Stimulated activated naive CD8-positive, alpha-beta T cell treated with anti-CD3 and anti-CD28 coated beads, Interleukin-15, amount 100 ng/mL, for 72 hours (primary cell): ENCODE results near the gene STAB1.

Source experiments
- ATAC-seq: fragments of 150-1000 bp; cut with Tn5 transposase; 2 replicates; pipeline ENCODE4 v1.10.0; 2021; ENCODE audit warnings: mild to moderate bottlenecking, moderate library complexity
- DNase-seq, 2 donors: peaks; one replicate each; pipeline ENCODE4 v3.0.0; 2021 to 2022
- H3K27ac Mint-ChIP-seq, 2 donors: one replicate each; pipeline ENCODE4 v1.8.0; 2022; ENCODE audit warnings: mild to moderate bottlenecking in 2 of 2, mixed read lengths in 2 of 2, moderate library complexity in 2 of 2
- H3K27me3 Mint-ChIP-seq: one replicate; pipeline ENCODE4 v1.8.0; 2022; ENCODE audit warnings: mixed read lengths
- H3K4me1 Mint-ChIP-seq: one replicate; pipeline ENCODE4 v1.8.0; 2022; ENCODE audit warnings: mild to moderate bottlenecking, mixed read lengths
- H3K4me3 Mint-ChIP-seq, 2 donors: one replicate each; pipeline ENCODE4 v1.8.0; 2022; ENCODE audit warnings: mild to moderate bottlenecking in 2 of 2, mixed read lengths in 2 of 2, moderate library complexity in 1 of 2
- H3K9me3 Mint-ChIP-seq, 2 donors: one replicate each; pipeline ENCODE4 v1.8.0; 2022; ENCODE audit warnings: mixed read lengths in 2 of 2

STAB1 gene

GRCh38 chr3:52494886-52495495 lies at the start of gene STAB1:
Gene STAB1, plus strand, starts transcription at chr3:52495338. Its CDS starts 76 bp downstream, at chr3:52495414.
- H3K9me3 Mint-ChIP-seq = no peaks in the 10 kb centered on the region
- H3K27me3 Mint-ChIP-seq = peaks cover 16% of the 10 kb centered on the region
- peaks cover 22% of the 10 kb centered on the region for H3K4me1 Mint-ChIP-seq
- DNase-seq = no peak
- ATAC-seq = no peak
- no peak within 1 kb of the TSS for H3K4me3 Mint-ChIP-seq
- peak within 1 kb of the TSS; percentile 20 to 85 for H3K27ac Mint-ChIP-seq

- Mint-ChIP-seq H3K9me3 (no peaks in the 10 kb centered on the region), H3K4me1 (peaks cover 18% of the 10 kb centered on the region), H3K27ac (no peak overlapping the region), H3K27me3 (no peaks in the 10 kb centered on the region), H3K4me3 (no peak overlapping the region)
- DNase-seq (no peak), ATAC-seq (no peak)
These were observed 49.1 kb upstream of the STAB1 start for GRCh38 chr3:52446042-52446441.

GRCh38 chr3:52446631-52447511 lies 48.3 kb upstream of the STAB1 start:
- H3K27me3 Mint-ChIP-seq = no peaks in the 10 kb centered on the region
- peak; percentile 73 to 74 for DNase-seq
- peak overlapping the region in 1 of 2 donors; percentile 23 for H3K27ac Mint-ChIP-seq
- peak; percentile 65 for ATAC-seq
- H3K4me3 Mint-ChIP-seq = no peak overlapping the region
- H3K9me3 Mint-ChIP-seq = no peaks in the 10 kb centered on the region
- H3K4me1 Mint-ChIP-seq = peaks cover 18% of the 10 kb centered on the region

- peak overlapping the region in 1 of 2 donors; percentile 23 for H3K27ac Mint-ChIP-seq
- ATAC-seq (no peak), DNase-seq (no peak)
- no peaks in the 10 kb centered on the region for H3K27me3 Mint-ChIP-seq
- peaks cover 18% of the 10 kb centered on the region for H3K4me1 Mint-ChIP-seq
- no peak overlapping the region for H3K4me3 Mint-ChIP-seq
- H3K9me3 Mint-ChIP-seq = no peaks in the 10 kb centered on the region
These were observed 47.4 kb upstream of the STAB1 start for GRCh38 chr3:52447512-52448355.

DNA sequence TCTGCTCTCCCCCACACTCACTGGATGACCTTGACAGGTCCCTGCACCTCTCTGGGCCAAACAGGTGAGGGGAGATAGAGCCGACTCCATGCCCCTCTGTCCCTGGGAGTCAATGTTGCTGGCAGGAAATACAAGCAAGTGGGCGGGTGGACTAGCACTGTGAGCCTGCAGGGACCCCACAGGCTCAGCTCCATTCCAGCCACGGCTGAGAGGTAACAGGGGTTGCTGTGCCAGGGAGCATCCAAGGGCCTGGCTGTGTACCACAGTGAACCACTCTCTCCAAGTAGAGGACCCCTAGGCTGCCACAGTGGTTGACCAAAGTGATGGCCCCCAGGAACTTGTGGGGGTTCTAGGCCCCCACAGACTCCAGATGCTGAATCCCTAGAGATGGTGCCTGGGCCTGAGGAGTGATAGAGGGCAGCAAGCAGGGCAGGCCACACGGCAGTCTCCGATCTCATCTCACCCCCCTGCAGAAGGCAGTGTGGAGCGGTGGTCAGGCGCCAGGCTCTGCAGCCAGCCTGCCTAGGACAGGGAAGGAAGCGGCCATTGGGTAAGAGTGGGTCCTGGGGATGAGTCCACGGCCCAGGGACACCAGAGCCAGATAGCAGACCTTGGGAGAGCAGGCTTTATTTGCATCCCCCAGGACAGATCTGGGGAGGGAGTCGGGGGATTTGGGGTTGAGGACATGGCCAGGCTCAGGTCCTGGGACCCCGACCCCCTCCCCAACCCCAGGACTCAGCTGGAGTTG lies 44.5 kb upstream of the STAB1 start:
- no peak for DNase-seq
- Mint-ChIP-seq H3K4me1 (peaks cover 35% of the 10 kb centered on the region), H3K9me3 (no peaks in the 10 kb centered on the region), H3K27ac (no peak overlapping the region), H3K27me3 (no peaks in the 10 kb centered on the region), H3K4me3 (no peak overlapping the region)
- no peak for ATAC-seq

DNA sequence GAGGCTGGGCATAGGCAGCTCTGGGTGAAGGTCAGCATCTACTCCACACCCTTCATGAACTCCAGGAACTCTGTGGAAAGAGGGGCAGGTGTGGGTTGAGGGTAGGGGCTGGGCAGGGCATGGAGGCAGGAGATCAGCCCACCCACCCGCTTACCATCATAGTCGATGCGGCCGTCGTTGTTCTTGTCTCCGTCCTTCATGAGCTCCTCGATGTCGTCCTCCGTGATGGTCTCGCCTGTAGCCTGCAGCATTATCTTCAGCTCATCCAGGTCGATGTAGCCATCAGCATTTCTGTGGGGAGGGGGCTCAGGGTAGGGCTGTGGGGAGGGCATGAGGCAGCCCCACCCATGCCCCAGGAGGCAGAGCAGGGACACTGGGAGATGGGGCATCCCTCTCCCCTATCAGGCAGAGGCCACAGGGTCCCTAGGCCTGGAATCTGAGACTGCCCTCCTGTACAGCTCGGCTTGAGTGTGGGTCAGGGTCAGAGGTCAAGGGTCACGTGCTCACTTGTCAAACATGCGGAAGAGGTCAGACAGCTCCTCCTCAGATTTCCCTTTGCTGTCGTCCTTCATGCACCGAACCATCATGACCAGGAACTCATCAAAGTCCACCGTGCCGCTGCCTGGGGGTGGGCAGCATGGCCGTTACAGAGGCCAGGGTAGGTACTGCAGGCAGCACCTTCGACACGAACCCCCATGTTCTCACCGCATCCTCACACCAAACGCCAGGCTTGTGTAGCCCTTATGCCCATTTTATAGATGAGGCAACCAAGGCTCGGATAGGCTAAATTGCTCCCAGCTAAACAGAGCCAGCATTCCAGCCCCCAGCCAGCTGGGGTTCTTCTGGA lies 43.7 kb upstream of the STAB1 start:
- H3K9me3 Mint-ChIP-seq = no peaks in the 10 kb centered on the region
- no peak for DNase-seq
- H3K27me3 Mint-ChIP-seq = no peaks in the 10 kb centered on the region
- H3K27ac Mint-ChIP-seq = no peak overlapping the region
- peaks cover 40% of the 10 kb centered on the region for H3K4me1 Mint-ChIP-seq
- H3K4me3 Mint-ChIP-seq = no peak overlapping the region
- no peak for ATAC-seq

- Mint-ChIP-seq H3K9me3 (no peaks in the 10 kb centered on the region), H3K27ac (peak overlapping the region in 1 of 2 donors; percentile 64), H3K4me1 (peaks cover 40% of the 10 kb centered on the region), H3K4me3 (no peak overlapping the region), H3K27me3 (no peaks in the 10 kb centered on the region)
- ATAC-seq (no peak), DNase-seq (no peak)
These were observed 43.0 kb upstream of the STAB1 start for GRCh38 chr3:52452126-52452525.

- Mint-ChIP-seq H3K27me3 (no peaks in the 10 kb centered on the region), H3K4me3 (no peak overlapping the region), H3K4me1 (peaks cover 43% of the 10 kb centered on the region), H3K27ac (peak overlapping the region in 1 of 2 donors; percentile 55), H3K9me3 (no peaks in the 10 kb centered on the region)
- DNase-seq = no peak
- no peak for ATAC-seq
These were observed 42.4 kb upstream of the STAB1 start for GRCh38 chr3:52452570-52453221.

GRCh38 chr3:52453496-52454249 lies 41.5 kb upstream of the STAB1 start, which contains the start of gene TNNC1:
Gene TNNC1, minus strand, starts transcription at chr3:52454041. Its CDS starts 26 bp downstream, at chr3:52454015.
- no peak for ATAC-seq
- no peaks in the 10 kb centered on the region for H3K9me3 Mint-ChIP-seq
- peak within 1 kb of the TSS; percentile 94 to 95 for H3K4me3 Mint-ChIP-seq
- peak within 1 kb of the TSS; percentile 99 to 100 for H3K27ac Mint-ChIP-seq
- no peaks in the 10 kb centered on the region for H3K27me3 Mint-ChIP-seq
- no peak for DNase-seq
- H3K4me1 Mint-ChIP-seq = peaks cover 44% of the 10 kb centered on the region

- no peak for ATAC-seq
- H3K4me3 Mint-ChIP-seq = peak overlapping the region; percentile 94 to 95
- H3K9me3 Mint-ChIP-seq = no peaks in the 10 kb centered on the region
- no peak for DNase-seq
- peaks cover 44% of the 10 kb centered on the region for H3K4me1 Mint-ChIP-seq
- H3K27ac Mint-ChIP-seq = peak overlapping the region; percentile 99 to 100
- H3K27me3 Mint-ChIP-seq = no peaks in the 10 kb centered on the region
These were observed 40.7 kb upstream of the STAB1 start for GRCh38 chr3:52454250-52454937.

DNA sequence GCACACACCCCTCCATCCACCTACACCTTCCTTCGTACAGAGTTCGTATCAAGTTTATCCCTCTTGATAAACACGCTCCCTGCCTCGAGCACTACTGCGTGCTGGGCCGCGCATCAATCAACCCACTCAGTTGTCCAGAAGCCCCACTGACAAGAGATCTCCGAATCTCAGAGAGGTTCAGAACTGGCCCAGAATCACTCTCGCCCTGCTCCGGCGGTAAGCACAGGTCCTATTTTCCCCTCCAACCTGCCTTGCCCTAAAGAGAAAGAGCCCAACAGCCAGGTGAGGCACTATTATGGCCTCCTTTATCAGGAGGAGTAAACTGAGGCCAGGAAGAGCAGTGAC lies 40.2 kb upstream of the STAB1 start:
- ATAC-seq (peak; percentile 13), DNase-seq (no peak)
- H3K4me3 Mint-ChIP-seq = peak overlapping the region; percentile 94 to 95
- no peaks in the 10 kb centered on the region for H3K27me3 Mint-ChIP-seq
- H3K27ac Mint-ChIP-seq = peak overlapping the region; percentile 99 to 100
- H3K9me3 Mint-ChIP-seq = no peaks in the 10 kb centered on the region
- H3K4me1 Mint-ChIP-seq = peaks cover 44% of the 10 kb centered on the region

DNA sequence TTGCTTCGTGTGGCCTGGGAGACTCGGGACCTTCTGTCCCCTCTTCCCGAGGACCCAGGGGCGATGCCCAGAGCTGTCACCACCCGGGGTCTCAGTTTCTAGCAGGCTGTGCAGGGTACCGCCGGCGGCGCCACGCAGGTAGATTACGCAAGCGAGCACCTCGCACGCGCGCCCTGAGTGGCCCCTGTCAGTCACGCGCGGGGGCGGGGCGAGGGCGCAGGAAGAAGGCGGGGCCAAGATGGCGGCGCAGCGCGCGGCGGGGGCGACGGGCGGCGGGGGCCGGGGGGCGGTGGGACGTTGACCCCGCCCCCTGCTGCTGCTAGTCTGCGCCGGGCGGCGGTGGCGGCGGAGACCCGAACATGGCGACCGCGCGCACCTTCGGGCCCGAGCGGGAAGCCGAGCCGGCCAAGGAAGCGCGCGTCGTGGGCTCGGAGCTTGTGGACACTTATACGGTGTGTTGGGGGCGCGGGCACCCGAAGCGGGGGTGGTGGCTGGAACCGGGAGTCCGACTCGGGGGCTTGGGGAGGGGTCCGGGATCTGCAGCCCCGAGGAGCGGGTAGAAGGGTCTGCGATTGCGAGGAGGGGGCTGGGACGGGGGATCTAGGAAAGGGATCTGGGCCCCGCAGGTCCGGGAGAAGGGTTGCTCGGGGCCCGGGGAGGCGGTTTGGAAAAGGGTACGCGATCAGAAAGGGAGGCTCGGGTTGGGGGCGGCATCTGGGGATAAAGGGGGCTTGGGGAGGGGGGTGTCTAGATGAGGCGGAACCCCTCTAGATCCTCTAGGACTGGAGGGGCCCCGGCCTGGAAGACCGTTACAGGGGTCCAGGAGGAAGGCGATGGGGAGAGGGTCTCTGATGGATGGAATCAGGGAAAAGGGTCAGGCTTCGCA lies 39.6 kb upstream of the STAB1 start, which contains the start of gene NISCH:
NISCH (plus strand) TSS at position 322 of the 886 bp plus-strand sequence; CDS start at position 360, 38 bp downstream.
- DNase-seq (peak; percentile 95 to 97), ATAC-seq (peak; percentile 91)
- H3K27me3 Mint-ChIP-seq = no peaks in the 10 kb centered on the region
- H3K27ac Mint-ChIP-seq = peak within 1 kb of the TSS; percentile 99 to 100
- peaks cover 44% of the 10 kb centered on the region for H3K4me1 Mint-ChIP-seq
- no peaks in the 10 kb centered on the region for H3K9me3 Mint-ChIP-seq
- peak within 1 kb of the TSS; percentile 94 to 95 for H3K4me3 Mint-ChIP-seq
